HepG2 (cell line): Measurements from ENCODE around the gene LZTFL1. TPM values are rescaled to one million over a fixed set of nuclear protein-coding genes. Genes with fewer than 3 reads are reported as not detected.

Experiments used
- ATF3 ChIP-seq: sonication (generic); formaldehyde crosslinking; IDR thresholded peaks from 2 replicates; pipeline ENCODE4 v1.4.0; 2020; ENCODE audit warnings: missing genetic modification reagents
- DNMT3B ChIP-seq: conservative IDR thresholded peaks from 2 replicates; pipeline ENCODE4 v1.6.1; 2016; ENCODE audit warnings: missing biosample characterization, control low read depth
- HOXA5 ChIP-seq: sonication (generic); formaldehyde crosslinking; IDR thresholded peaks from 2 replicates; pipeline ENCODE4 v1.4.0; 2020; ENCODE audit warnings: missing genetic modification reagents
- ISL2 ChIP-seq: sonication (generic); formaldehyde crosslinking; IDR thresholded peaks from 2 replicates; pipeline ENCODE4 v1.5.0; 2020; ENCODE audit warnings: missing genetic modification reagents
- NR2C2 ChIP-seq: sonication (generic); formaldehyde crosslinking; IDR thresholded peaks from 2 replicates; pipeline ENCODE4 v1.4.0; 2020; ENCODE audit warnings: missing genetic modification reagents, mild to moderate bottlenecking, moderate library complexity, borderline replicate concordance
- PHF21A ChIP-seq: sonication (generic); formaldehyde crosslinking; IDR thresholded peaks from 2 replicates; pipeline ENCODE4 v1.5.0; 2020; ENCODE audit warnings: mild to moderate bottlenecking, missing genetic modification reagents
- POGK ChIP-seq: sonication (generic); formaldehyde crosslinking; conservative IDR thresholded peaks from 2 replicates; pipeline ENCODE4 v1.8.0; 2022; ENCODE audit warnings: mild to moderate bottlenecking, moderate library complexity, missing genetic modification reagents
- SOX6 ChIP-seq, 2 experiments: fragments of 450-650 bp in 1 of 2; sonication (generic) in 1 of 2; formaldehyde crosslinking in 1 of 2; IDR thresholded peaks; 2 replicates each; pipeline versions ENCODE4 v1.4.0 to v1.6.1; 2017 to 2020; ENCODE audit warnings: antibody characterized with exemption in 1 of 2, mild to moderate bottlenecking in 1 of 2, missing genetic modification reagents in 1 of 2
- ZNF468 ChIP-seq: sonication (generic); formaldehyde crosslinking; IDR thresholded peaks from 2 replicates; pipeline ENCODE4 v1.8.0; 2022; ENCODE audit warnings: mild to moderate bottlenecking, moderate library complexity, missing genetic modification reagents
- ZNF496 ChIP-seq: sonication (generic); formaldehyde crosslinking; IDR thresholded peaks from 2 replicates; pipeline ENCODE4 v1.8.1; 2023; ENCODE audit warnings: mild to moderate bottlenecking, moderate library complexity, missing genetic modification reagents; ENCODE audit not compliant: insufficient replicate concordance
- ZNF766 ChIP-seq: sonication (generic); formaldehyde crosslinking; IDR thresholded peaks from 2 replicates; pipeline ENCODE4 v1.5.0; 2020; ENCODE audit warnings: missing genetic modification reagents, borderline replicate concordance
- ZNF792 ChIP-seq: IDR thresholded peaks from 2 replicates; pipeline ENCODE4 v1.6.1; 2016
- polyA plus RNA-seq, 8 experiments: library from polyadenylated mRNA; depleted of rRNA in 3 of 8; stranded (reverse) in 7 of 8; unstranded in 1 of 8; fragments of >200 nt; fragmentation: Illumina TruSeq in 4 of 8; extraction: Trizol in 4 of 8; gene quantifications; 2 replicates each; pipeline versions ENCODE4 v1.2.1 to v1.2.3, GENCODE V29; 2011 to 2016; ENCODE audit warnings: low read depth in 4 of 8, missing spikeins in 1 of 8, mixed read lengths in 1 of 8; ENCODE audit not compliant: insufficient read depth in 1 of 8
- total RNA-seq, 5 experiments: library from RNA; depleted of rRNA; stranded (reverse); fragments of >200 nt; fragmentation: Illumina TruSeq; extraction: Trizol; gene quantifications; 2 replicates each; pipeline ENCODE4 v1.2.3, GENCODE V29; 2016; ENCODE audit warnings: low read depth in 1 of 5
- TF ChIP-seq, protein P1 (sequence below): IDR thresholded peaks from 2 replicates; pipeline ENCODE4 v1.6.1; 2016; ENCODE audit warnings: low read depth, control low read depth
- TF ChIP-seq, protein P2 (sequence below): sonication (generic); formaldehyde crosslinking; IDR thresholded peaks from 2 replicates; pipeline ENCODE4 v1.5.1; 2020; ENCODE audit warnings: mild to moderate bottlenecking, missing genetic modification reagents, borderline replicate concordance
- TF ChIP-seq, protein P3 (sequence below): sonication (generic); formaldehyde crosslinking; IDR thresholded peaks from 2 replicates; pipeline ENCODE4 v1.5.1; 2020; ENCODE audit warnings: missing genetic modification reagents, mild to moderate bottlenecking, borderline replicate concordance
- TF ChIP-seq, protein P4 (sequence below): sonication (generic); formaldehyde crosslinking; IDR thresholded peaks from 2 replicates; pipeline ENCODE4 v1.8.0; 2022; ENCODE audit warnings: low read depth, missing genetic modification reagents

LZTFL1 gene
- total and polyA plus RNA-seq, 2 of the 13 experiments (the other 11 are each of a cell fraction or from before 2014, with no cell fraction given): 16.6 to 17.2 TPM

DNA sequence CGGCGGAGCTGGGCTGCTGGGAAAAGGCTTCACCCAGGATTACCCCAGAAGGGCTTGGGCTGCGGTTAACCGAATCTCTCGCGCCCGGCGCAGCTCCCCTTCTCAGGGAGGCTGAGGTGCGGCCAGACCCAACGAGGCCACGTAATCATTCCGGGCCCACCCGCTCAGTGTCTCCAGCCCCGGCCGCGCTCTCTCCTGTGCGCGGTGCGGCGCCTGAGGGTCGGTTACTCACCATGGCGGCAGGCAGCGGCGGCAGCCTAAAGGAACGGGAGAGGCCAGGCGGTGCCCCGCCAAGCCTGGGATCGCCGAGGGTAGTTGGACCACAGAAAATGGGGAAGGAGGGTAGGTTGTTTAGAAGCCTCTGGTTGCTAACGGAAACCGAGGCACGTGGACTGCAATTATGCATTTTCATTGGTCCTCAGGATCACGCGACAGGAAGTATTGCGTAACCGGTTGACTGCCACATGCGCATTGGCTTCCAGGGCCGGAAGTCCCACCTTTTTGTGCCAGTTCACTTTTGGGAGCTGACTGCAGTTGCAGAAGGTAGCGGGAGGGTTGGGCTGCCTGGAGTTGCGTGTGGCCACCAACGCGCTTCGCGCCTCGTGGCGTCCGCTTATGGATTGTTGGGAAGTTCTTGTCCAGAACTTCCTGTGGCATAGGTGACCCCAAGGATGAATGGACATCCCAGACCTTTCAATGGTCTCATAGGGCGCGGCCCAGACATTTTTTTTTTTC is at the start of gene LZTFL1 (continued):
- TF ChIP-seq, protein P1, sequence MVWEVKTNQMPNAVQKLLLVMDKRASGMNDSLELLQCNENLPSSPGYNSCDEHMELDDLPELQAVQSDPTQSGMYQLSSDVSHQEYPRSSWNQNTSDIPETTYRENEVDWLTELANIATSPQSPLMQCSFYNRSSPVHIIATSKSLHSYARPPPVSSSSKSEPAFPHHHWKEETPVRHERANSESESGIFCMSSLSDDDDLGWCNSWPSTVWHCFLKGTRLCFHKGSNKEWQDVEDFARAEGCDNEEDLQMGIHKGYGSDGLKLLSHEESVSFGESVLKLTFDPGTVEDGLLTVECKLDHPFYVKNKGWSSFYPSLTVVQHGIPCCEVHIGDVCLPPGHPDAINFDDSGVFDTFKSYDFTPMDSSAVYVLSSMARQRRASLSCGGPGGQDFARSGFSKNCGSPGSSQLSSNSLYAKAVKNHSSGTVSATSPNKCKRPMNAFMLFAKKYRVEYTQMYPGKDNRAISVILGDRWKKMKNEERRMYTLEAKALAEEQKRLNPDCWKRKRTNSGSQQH (CRISPR knock-in tag): peak; percentile 56; the same call in 1 of the 2 replicates
- 0 out of 2 replicates have a peak, but pooled peaks have one; percentile 30 for TF ChIP-seq PHF21A (CRISPR knock-in tag)
- peak; percentile 5 for TF ChIP-seq ISL2 (CRISPR knock-in tag)
- TF ChIP-seq, protein P2, sequence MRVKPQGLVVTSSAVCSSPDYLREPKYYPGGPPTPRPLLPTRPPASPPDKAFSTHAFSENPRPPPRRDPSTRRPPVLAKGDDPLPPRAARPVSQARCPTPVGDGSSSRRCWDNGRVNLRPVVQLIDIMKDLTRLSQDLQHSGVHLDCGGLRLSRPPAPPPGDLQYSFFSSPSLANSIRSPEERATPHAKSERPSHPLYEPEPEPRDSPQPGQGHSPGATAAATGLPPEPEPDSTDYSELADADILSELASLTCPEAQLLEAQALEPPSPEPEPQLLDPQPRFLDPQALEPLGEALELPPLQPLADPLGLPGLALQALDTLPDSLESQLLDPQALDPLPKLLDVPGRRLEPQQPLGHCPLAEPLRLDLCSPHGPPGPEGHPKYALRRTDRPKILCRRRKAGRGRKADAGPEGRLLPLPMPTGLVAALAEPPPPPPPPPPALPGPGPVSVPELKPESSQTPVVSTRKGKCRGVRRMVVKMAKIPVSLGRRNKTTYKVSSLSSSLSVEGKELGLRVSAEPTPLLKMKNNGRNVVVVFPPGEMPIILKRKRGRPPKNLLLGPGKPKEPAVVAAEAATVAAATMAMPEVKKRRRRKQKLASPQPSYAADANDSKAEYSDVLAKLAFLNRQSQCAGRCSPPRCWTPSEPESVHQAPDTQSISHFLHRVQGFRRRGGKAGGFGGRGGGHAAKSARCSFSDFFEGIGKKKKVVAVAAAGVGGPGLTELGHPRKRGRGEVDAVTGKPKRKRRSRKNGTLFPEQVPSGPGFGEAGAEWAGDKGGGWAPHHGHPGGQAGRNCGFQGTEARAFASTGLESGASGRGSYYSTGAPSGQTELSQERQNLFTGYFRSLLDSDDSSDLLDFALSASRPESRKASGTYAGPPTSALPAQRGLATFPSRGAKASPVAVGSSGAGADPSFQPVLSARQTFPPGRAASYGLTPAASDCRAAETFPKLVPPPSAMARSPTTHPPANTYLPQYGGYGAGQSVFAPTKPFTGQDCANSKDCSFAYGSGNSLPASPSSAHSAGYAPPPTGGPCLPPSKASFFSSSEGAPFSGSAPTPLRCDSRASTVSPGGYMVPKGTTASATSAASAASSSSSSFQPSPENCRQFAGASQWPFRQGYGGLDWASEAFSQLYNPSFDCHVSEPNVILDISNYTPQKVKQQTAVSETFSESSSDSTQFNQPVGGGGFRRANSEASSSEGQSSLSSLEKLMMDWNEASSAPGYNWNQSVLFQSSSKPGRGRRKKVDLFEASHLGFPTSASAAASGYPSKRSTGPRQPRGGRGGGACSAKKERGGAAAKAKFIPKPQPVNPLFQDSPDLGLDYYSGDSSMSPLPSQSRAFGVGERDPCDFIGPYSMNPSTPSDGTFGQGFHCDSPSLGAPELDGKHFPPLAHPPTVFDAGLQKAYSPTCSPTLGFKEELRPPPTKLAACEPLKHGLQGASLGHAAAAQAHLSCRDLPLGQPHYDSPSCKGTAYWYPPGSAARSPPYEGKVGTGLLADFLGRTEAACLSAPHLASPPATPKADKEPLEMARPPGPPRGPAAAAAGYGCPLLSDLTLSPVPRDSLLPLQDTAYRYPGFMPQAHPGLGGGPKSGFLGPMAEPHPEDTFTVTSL: peak; percentile 32; the same call in 1 of the 2 replicates
- TF ChIP-seq, protein P3, sequence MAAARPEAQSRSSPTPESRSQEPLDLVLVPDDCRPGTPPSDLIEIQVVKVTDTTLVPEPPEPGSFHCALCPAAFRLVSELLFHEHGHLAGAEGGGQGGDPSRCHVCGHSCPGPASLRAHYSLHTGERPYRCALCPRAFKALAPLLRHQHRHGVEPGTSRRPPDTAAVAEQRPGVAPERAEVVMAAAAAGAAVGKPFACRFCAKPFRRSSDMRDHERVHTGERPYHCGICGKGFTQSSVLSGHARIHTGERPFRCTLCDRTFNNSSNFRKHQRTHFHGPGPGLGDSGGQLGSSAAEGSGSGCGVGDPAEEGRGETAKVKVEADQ (CRISPR knock-in tag): peak; percentile 92
- TF ChIP-seq ATF3 (CRISPR knock-in tag): 0 out of 2 replicates have a peak, but pooled peaks have one; percentile 8
- no peak for TF ChIP-seq ZNF496 (CRISPR knock-in tag)
- TF ChIP-seq HOXA5 (CRISPR knock-in tag): 0 out of 2 replicates have a peak, but pooled peaks have one; percentile 71
- peak; percentile 51; the same call in 1 of the 2 replicates for TF ChIP-seq ZNF792 (CRISPR knock-in tag)
- peak; percentile 47; the same call in 1 of the 2 replicates for TF ChIP-seq POGK
- TF ChIP-seq DNMT3B: peak; percentile 70; the same call in 1 of the 2 replicates
- peak; percentile 70; the same call in 1 of the 2 replicates for TF ChIP-seq ZNF766 (CRISPR knock-in tag)
- peak; percentile 42; the same call in 1 of the 2 replicates for TF ChIP-seq NR2C2 (CRISPR knock-in tag)
- no peak for TF ChIP-seq SOX6 (IDR thresholded peaks at IDR 0.05)
- peak; percentile 54 for TF ChIP-seq SOX6 (CRISPR knock-in tag; IDR thresholded peaks at IDR 0.05)
- TF ChIP-seq, protein P4, sequence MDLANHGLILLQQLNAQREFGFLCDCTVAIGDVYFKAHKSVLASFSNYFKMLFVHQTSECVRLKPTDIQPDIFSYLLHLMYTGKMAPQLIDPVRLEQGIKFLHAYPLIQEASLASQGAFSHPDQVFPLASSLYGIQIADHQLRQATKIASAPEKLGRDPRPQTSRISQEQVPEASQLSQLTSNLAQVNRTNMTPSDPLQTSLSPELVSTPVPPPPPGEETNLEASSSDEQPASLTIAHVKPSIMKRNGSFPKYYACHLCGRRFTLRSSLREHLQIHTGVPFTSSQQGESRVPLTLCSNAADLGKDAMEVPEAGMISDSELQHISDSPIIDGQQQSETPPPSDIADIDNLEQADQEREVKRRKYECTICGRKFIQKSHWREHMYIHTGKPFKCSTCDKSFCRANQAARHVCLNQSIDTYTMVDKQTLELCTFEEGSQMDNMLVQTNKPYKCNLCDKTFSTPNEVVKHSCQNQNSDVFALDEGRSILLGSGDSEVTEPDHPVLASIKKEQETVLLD (CRISPR knock-in tag): no peak
- TF ChIP-seq ZNF468: peak; percentile 82; the same call in 1 of the 2 replicates
